ENCODE data around the gene SOX4.

Gene SOX4

DNA sequence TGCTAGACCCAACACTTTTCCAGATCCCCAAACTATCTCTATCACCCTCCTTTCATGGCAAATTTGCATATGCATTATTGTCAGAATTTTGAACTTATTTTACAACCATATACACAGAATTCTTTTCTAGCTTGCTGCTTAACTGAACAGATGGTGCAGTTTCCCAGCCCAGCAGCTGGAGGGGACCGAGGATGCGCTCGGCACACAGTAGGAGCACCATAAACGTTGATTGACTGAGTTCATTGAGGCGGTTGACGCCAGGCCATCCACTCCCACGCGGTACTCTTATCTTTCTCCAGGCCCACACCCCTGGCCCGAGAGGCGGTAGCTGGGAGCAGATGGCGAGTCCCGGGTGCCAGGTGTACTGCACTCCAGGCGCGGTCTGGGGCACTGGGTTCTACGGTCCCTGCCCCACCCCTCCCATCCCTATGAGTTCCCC is 6.8 kb upstream of the SOX4 start:
- Histone ChIP-seq H3K9ac (ENCODE audit: low read length) (peak overlapping the region; percentile 45), H3K27me3 (ENCODE audit: control insufficient read depth, insufficient read depth, low read length) (peaks cover 23% of the 10 kb centered on the region), H3K36me3 (ENCODE audit: control insufficient read depth, low read depth, low read length) (no peaks in the 10 kb centered on the region), H3K27ac (ENCODE audit: low read length) (no peak overlapping the region), H3K4me1 (ENCODE audit: control insufficient read depth, low read depth, low read length) (peaks cover 4% of the 10 kb centered on the region), H3K4me3 (ENCODE audit: low read length) (peak overlapping the region; percentile 78), H3K9me3 (ENCODE audit: control insufficient read depth, low read depth, low read length) (no peaks in the 10 kb centered on the region)

DNA sequence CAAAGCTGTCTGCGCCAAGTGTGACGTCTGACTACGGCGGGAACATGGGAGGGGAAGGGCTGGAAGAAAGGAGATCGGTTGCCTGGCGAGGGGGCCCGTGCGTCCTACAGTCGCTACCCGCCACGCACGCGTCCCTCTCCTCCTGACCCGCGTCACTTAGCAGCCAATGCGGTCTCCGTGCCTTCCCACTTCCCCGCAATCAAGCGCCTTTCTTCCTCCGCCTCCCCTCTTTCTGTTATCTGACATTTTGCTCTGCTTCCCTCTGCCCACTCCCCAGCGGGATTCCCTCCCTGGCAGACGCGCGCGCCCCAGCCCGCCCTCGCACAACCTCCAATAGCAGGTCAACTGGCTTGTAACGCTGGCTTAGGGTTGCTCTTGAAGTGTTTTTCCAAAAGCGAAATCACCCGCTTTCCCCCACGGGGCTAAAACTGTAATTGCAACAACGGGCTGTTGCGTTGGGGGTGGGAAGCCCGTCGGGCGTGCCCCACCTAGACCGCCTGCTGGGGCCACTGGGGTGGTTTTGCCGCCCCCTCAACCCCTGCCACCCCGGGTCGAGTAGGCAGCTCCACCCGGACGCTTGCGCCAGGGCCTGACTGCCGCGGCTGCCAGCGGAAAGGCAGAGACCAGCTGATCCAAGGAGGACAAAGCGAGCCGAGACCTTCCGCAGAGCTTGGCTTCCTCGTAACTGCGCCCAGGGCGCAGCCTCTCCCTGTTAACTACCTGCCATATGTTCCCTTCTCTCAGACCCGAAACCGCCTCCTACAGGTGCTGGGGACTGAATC is 6.2 kb upstream of the SOX4 start:
- H3K9me3 ChIP-seq (ENCODE audit: control insufficient read depth, low read depth, low read length) = no peaks in the 10 kb centered on the region
- H3K4me3 ChIP-seq (ENCODE audit: low read length) = peak overlapping the region; percentile 78
- no peak overlapping the region for H3K27ac ChIP-seq (ENCODE audit: low read length)
- H3K9ac ChIP-seq (ENCODE audit: low read length) = peak overlapping the region; percentile 45
- peaks cover 4% of the 10 kb centered on the region for H3K4me1 ChIP-seq (ENCODE audit: control insufficient read depth, low read depth, low read length)
- peaks cover 23% of the 10 kb centered on the region for H3K27me3 ChIP-seq (ENCODE audit: control insufficient read depth, insufficient read depth, low read length)
- H3K36me3 ChIP-seq (ENCODE audit: control insufficient read depth, low read depth, low read length) = no peaks in the 10 kb centered on the region

DNA sequence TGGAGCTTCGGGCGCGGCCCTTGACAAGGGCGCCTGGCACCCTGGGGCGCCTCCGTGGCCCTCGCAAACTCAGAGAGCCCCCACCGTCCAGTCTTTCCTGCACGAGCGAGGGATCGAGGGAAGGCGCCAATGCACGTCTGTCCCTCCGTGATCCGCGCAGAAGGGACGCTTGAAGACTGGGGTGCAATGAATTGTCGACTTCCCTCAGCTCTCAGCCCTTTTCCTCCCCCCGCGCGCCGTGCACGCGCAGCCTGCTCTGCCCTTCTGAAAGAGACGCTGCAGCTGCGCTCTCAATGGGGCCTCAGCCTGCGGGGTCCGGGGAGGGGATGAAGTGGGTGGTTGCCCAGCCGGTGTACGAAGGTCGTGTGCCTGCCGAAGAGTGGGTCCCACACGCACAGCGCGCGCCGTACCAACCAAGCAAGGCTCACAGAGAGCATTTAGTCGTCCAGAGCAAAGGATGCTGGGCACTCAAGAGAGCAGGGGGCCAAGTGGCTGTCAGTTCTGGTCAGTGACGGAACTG is 5.5 kb upstream of the SOX4 start:
- no peaks in the 10 kb centered on the region for H3K36me3 ChIP-seq (ENCODE audit: control insufficient read depth, low read depth, low read length)
- peak overlapping the region; percentile 45 for H3K9ac ChIP-seq (ENCODE audit: low read length)
- H3K9me3 ChIP-seq (ENCODE audit: control insufficient read depth, low read depth, low read length) = no peaks in the 10 kb centered on the region
- H3K4me3 ChIP-seq (ENCODE audit: low read length) = peak overlapping the region; percentile 78
- peaks cover 23% of the 10 kb centered on the region for H3K27me3 ChIP-seq (ENCODE audit: control insufficient read depth, insufficient read depth, low read length)
- H3K4me1 ChIP-seq (ENCODE audit: control insufficient read depth, low read depth, low read length) = peaks cover 4% of the 10 kb centered on the region
- H3K27ac ChIP-seq (ENCODE audit: low read length) = no peak overlapping the region

DNA sequence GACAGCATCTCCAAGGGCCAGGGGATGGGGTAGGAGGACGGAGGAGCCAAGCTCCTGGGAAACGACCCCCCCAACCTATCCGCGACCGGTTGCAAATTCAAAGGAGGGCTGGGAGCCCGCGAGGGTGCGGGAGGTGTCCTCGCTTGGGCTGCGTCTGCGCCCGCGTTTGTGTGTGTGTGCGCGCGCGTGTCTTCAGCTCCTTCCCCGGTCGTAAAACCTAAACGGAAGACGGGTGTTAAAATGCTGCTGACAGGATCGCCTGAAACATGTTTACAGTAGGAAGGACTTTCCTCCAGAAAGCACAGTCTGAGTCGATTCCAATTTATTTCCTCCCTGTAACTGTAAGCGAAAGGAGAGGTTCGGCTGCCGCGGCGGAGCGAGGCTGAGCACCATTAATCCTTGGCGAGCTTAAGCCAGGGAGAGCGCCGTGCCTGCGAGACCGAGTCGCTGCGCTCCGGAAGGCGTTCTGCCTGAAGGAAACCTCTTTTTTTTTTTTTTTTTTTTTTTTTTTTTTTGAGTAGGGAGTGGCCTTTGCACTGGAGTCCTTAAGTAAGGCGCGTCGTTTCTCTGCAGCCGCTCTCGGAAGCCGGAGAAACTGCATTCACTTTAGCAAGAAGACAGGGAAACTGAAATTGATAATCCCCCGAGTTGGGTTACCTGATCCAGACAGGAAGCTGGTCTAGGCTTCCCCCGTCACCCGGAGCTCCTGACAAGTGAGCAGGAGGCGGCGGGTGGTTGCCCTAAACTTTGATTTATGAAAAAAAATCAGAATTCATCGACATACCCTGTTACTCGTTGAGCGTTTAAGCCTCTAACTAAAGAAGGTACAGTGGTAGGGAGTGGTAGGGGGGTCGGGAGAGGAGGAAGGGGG is 4.8 kb upstream of the SOX4 start:
- Histone ChIP-seq H3K9ac (ENCODE audit: low read length) (peak overlapping the region; percentile 45), H3K27ac (ENCODE audit: low read length) (no peak overlapping the region), H3K9me3 (ENCODE audit: control insufficient read depth, low read depth, low read length) (no peaks in the 10 kb centered on the region), H3K27me3 (ENCODE audit: control insufficient read depth, insufficient read depth, low read length) (peaks cover 23% of the 10 kb centered on the region), H3K4me1 (ENCODE audit: control insufficient read depth, low read depth, low read length) (peaks cover 4% of the 10 kb centered on the region), H3K4me3 (ENCODE audit: low read length) (peak overlapping the region; percentile 78), H3K36me3 (ENCODE audit: control insufficient read depth, low read depth, low read length) (no peaks in the 10 kb centered on the region)

DNA sequence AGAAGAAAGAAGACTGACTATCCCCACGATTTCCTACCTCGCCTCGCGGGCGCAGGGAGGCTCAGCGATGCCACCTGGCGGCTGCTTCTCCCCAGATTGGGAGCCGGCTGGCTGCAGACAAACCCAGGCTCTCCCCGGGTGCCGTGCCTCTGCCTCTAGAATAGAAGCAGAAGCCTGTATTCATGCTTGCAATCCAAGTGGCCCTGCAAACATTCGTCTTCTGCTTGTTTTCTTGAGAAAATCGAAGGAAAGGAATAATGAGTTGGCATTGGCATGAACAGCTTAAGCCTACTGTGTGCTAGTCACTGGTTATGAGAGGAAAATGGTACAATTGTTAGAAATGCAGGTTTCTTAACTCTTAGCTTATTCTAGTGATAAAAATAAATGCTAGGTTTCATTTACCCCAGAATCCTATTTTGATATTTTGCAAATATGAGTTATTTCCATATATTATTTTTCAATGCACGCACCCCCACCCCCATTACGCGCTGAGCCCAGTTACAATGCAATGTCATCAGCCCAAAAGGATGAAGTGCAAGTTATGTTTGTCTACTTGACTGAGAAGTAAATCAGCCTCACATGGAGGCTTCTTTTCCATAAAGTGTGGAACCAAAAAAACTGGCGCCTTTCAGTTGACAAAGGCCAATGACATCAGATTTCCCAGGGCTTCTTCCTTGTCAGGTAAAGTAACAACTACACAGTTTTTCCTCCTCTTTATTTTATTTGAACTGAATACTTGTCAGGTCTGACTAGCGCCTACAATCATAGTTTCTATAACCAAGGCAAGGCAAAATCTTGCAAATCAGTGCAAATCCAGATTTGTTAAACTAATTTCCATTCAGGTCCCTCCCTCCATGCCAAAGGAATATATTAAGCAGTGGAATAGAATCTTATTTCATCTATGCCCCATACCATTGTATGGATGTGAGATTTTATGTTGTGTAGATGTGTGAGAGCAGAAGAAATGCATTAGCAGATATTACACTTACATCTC is 3.9 kb upstream of the SOX4 start:
- no peaks in the 10 kb centered on the region for H3K36me3 ChIP-seq (ENCODE audit: control insufficient read depth, low read depth, low read length)
- no peak overlapping the region for H3K27ac ChIP-seq (ENCODE audit: low read length)
- H3K9me3 ChIP-seq (ENCODE audit: control insufficient read depth, low read depth, low read length) = no peaks in the 10 kb centered on the region
- H3K9ac ChIP-seq (ENCODE audit: low read length) = no peak overlapping the region
- peak overlapping the region; percentile 78 for H3K4me3 ChIP-seq (ENCODE audit: low read length)
- H3K4me1 ChIP-seq (ENCODE audit: control insufficient read depth, low read depth, low read length) = peaks cover 4% of the 10 kb centered on the region
- peaks cover 23% of the 10 kb centered on the region for H3K27me3 ChIP-seq (ENCODE audit: control insufficient read depth, insufficient read depth, low read length)

DNA sequence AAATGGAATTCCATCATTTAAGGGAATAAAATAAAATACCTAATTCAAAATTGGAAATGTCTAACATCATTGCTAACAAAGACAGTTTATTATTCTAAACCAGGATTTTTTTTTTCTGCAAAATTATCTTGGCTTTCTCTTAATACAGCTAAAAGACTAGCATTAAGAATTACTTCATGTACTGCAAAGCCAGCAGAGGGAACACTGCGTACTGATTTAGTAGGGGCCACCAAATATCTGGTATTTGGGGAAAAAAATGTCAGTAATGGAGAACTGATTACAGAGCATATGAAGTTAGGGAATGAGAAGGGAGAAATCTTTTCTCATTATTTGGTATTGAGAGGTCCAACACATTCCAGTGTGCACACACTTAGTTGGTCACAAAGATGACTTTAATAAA is 3.2 kb upstream of the SOX4 start:
- H3K36me3 ChIP-seq (ENCODE audit: control insufficient read depth, low read depth, low read length) = no peaks in the 10 kb centered on the region
- H3K9me3 ChIP-seq (ENCODE audit: control insufficient read depth, low read depth, low read length) = no peaks in the 10 kb centered on the region
- H3K27me3 ChIP-seq (ENCODE audit: control insufficient read depth, insufficient read depth, low read length) = peaks cover 23% of the 10 kb centered on the region
- H3K4me1 ChIP-seq (ENCODE audit: control insufficient read depth, low read depth, low read length) = peaks cover 4% of the 10 kb centered on the region
- no peak overlapping the region for H3K4me3 ChIP-seq (ENCODE audit: low read length)
- H3K27ac ChIP-seq (ENCODE audit: low read length) = no peak overlapping the region
- no peak overlapping the region for H3K9ac ChIP-seq (ENCODE audit: low read length)

DNA sequence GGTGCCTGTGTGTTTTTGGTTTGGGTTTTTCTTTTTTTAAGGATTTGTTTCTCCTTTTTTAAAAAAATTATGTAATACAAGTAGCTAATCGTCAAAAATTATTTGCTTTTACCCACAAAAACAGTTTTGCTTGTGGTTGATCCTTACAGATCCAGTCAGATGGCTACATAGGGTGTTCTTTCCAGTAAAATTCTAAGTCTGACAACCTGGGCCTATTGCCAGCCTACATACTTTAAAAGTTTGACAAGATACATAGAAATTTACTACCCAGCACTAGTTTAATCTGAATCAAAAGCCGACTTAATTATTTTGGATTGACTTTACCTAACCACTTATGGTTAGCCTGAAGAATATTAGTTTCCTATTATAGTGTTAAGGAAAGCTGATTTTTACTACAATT is 2.1 kb upstream of the SOX4 start:
- H3K4me1 ChIP-seq (ENCODE audit: control insufficient read depth, low read depth, low read length) = peaks cover 4% of the 10 kb centered on the region
- H3K4me3 ChIP-seq (ENCODE audit: low read length) = no peak overlapping the region
- no peaks in the 10 kb centered on the region for H3K36me3 ChIP-seq (ENCODE audit: control insufficient read depth, low read depth, low read length)
- H3K9me3 ChIP-seq (ENCODE audit: control insufficient read depth, low read depth, low read length) = no peaks in the 10 kb centered on the region
- H3K27me3 ChIP-seq (ENCODE audit: control insufficient read depth, insufficient read depth, low read length) = peaks cover 16% of the 10 kb centered on the region
- no peak overlapping the region for H3K27ac ChIP-seq (ENCODE audit: low read length)
- no peak overlapping the region for H3K9ac ChIP-seq (ENCODE audit: low read length)

DNA sequence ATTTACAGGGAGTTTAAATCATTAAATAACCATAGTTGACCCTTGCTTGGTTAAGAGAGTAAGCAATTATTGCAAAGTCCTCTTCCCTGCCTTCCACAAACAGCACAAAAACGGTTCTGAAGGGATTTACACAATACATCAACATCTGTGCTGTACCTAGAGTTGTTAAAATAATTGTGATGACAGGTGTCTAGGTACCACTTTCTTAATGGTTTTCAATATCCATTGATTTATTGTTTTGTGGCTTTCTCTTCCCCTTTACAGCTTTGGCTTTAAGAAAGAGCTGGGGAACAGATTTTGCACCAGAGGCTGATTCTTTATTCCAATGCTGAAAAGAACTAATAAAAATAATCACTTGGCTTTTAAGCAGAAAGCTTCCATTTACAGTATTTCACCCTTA is 598 bp upstream of the SOX4 start:
- Histone ChIP-seq H3K27ac (ENCODE audit: low read length) (no peak overlapping the region), H3K36me3 (ENCODE audit: control insufficient read depth, low read depth, low read length) (peaks cover 2% of the 10 kb centered on the region), H3K4me3 (ENCODE audit: low read length) (peak overlapping the region; percentile 85), H3K9me3 (ENCODE audit: control insufficient read depth, low read depth, low read length) (no peaks in the 10 kb centered on the region), H3K27me3 (ENCODE audit: control insufficient read depth, insufficient read depth, low read length) (peaks cover 5% of the 10 kb centered on the region), H3K4me1 (ENCODE audit: control insufficient read depth, low read depth, low read length) (peaks cover 4% of the 10 kb centered on the region), H3K9ac (ENCODE audit: low read length) (peak overlapping the region; percentile 93)

DNA sequence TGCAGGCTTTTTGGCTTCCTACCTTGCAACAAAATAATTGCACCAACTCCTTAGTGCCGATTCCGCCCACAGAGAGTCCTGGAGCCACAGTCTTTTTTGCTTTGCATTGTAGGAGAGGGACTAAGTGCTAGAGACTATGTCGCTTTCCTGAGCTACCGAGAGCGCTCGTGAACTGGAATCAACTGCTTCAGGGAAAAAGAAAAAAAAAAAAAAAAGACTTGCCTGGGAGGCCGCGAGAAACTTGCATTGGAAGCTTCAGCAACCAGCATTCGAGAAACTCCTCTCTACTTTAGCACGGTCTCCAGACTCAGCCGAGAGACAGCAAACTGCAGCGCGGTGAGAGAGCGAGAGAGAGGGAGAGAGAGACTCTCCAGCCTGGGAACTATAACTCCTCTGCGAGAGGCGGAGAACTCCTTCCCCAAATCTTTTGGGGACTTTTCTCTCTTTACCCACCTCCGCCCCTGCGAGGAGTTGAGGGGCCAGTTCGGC is 420 bp downstream of the SOX4 start:
- H3K36me3 ChIP-seq (ENCODE audit: control insufficient read depth, low read depth, low read length) = peaks cover 6% of the 10 kb centered on the region
- peak overlapping the region; percentile 75 for H3K27ac ChIP-seq (ENCODE audit: low read length)
- peak overlapping the region; percentile 85 for H3K4me3 ChIP-seq (ENCODE audit: low read length)
- H3K4me1 ChIP-seq (ENCODE audit: control insufficient read depth, low read depth, low read length) = peaks cover 10% of the 10 kb centered on the region
- H3K27me3 ChIP-seq (ENCODE audit: control insufficient read depth, insufficient read depth, low read length) = no peaks in the 10 kb centered on the region
- H3K9ac ChIP-seq (ENCODE audit: low read length) = peak overlapping the region; percentile 93
- no peaks in the 10 kb centered on the region for H3K9me3 ChIP-seq (ENCODE audit: control insufficient read depth, low read depth, low read length)

DNA sequence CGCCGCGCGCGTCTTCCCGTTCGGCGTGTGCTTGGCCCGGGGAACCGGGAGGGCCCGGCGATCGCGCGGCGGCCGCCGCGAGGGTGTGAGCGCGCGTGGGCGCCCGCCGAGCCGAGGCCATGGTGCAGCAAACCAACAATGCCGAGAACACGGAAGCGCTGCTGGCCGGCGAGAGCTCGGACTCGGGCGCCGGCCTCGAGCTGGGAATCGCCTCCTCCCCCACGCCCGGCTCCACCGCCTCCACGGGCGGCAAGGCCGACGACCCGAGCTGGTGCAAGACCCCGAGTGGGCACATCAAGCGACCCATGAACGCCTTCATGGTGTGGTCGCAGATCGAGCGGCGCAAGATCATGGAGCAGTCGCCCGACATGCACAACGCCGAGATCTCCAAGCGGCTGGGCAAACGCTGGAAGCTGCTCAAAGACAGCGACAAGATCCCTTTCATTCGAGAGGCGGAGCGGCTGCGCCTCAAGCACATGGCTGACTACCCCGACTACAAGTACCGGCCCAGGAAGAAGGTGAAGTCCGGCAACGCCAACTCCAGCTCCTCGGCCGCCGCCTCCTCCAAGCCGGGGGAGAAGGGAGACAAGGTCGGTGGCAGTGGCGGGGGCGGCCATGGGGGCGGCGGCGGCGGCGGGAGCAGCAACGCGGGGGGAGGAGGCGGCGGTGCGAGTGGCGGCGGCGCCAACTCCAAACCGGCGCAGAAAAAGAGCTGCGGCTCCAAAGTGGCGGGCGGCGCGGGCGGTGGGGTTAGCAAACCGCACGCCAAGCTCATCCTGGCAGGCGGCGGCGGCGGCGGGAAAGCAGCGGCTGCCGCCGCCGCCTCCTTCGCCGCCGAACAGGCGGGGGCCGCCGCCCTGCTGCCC is 1.1 kb downstream of the SOX4 start:
- Histone ChIP-seq H3K27me3 (ENCODE audit: control insufficient read depth, insufficient read depth, low read length) (no peaks in the 10 kb centered on the region), H3K27ac (ENCODE audit: low read length) (peak overlapping the region; percentile 75), H3K36me3 (ENCODE audit: control insufficient read depth, low read depth, low read length) (peaks cover 6% of the 10 kb centered on the region), H3K4me1 (ENCODE audit: control insufficient read depth, low read depth, low read length) (peaks cover 14% of the 10 kb centered on the region), H3K9ac (ENCODE audit: low read length) (peak overlapping the region; percentile 93), H3K9me3 (ENCODE audit: control insufficient read depth, low read depth, low read length) (no peaks in the 10 kb centered on the region), H3K4me3 (ENCODE audit: low read length) (peak overlapping the region; percentile 85)
